Hypothalamus (tissue), 51 donors: Measurements from ENCODE around the gene SNTA1.
"Not testable (repeated sequence)": the region's sequence is repeated elsewhere in the genome, so short reads cannot be mapped to it uniquely, and the experiment has no call there.

Source experiments
- DNase-seq, 51 donors: peaks; one replicate each; lab custom pipeline; 2025; lab: John Stamatoyannopoulos, UW

Gene SNTA1

DNA sequence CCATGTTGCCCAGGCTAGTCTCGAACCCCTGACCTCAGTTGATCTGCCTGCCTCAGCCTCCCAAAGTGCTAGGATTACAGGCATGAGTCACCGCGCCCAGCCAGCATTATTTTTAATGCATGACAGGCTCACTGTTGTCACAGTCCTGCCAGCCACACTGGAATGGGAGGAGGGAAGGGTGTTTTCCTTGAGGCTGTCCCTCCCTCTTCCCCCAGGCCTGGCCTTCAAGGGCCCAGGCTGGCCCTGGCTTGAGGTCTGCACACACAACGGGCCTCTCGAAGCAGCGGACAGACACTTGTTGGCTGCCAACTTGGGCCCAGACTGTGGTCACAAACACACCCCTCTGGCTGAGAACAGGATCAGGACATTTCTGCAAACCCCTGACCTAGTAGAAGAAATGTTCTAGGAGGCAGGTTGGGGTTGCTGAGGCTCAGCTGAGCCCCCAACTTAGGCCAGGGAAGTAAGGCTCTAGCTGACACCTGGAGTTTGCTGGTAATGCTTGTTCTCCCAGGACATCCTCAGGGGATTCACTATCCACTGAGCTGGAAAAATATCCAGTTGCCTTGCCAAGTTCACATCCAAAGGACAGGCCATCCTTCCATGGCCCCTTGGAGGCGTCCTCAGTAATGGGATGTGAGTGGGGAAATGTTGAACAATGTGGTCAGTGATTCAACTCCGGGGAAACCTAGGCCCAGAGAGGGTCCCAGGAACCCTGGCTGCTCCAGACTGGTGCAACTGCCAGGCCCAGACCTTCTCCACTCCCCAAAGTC lies 9.9 kb downstream of the SNTA1 start:
- peak in 33 of 51 donors; percentile 4 to 84 (median 51) for DNase-seq

DNA sequence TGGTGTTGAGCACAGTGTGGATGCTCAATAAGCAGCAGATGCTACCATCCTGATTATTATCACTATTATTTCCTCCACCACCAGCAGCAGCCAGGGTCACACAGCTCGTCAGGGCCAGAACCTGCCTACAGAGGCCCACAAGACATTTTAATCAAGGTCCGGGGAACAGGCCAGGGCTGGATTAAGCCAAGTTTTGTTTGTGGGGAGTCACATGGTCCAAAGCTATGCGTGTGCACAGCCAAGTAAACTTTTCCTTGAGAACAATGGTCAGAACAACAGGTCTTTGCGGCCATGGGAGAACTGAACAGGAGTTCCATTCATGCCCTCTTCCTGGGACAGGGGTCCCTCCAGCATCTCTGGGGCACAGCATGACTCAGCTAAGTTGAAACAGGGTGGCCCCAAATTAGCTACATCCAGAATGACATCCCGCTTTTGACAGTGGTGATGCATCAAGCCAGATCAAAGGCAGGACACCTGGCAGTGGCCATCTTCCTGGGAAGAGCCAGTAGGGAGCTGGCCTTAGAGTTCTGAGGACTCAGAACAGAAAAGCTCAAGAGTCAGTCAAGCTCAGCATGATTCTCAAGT lies 11.7 kb downstream of the SNTA1 start:
- peak in 25 of 51 donors; percentile 8 to 71 (median 42) for DNase-seq

DNA sequence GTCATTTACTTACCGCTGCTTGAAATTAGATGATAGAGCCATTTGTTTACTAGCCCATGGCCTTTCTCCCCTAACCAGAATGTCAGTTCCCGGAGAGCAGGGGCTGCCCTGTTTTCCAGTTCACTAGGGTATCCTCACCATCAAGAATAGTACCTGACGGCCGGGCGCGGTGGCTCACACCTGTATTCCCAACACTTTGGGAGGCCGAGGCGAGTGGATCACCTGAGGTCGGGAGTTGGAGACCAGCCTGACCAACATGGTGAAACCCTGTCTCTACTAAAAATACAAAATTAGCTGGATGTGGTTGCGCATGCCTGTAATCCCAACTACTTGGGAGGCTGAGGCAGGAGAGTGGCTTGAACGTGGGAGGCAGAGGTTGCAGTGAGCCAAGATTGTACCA lies 19.7 kb downstream of the SNTA1 start:
- DNase-seq = not testable (repeated sequence)

DNA sequence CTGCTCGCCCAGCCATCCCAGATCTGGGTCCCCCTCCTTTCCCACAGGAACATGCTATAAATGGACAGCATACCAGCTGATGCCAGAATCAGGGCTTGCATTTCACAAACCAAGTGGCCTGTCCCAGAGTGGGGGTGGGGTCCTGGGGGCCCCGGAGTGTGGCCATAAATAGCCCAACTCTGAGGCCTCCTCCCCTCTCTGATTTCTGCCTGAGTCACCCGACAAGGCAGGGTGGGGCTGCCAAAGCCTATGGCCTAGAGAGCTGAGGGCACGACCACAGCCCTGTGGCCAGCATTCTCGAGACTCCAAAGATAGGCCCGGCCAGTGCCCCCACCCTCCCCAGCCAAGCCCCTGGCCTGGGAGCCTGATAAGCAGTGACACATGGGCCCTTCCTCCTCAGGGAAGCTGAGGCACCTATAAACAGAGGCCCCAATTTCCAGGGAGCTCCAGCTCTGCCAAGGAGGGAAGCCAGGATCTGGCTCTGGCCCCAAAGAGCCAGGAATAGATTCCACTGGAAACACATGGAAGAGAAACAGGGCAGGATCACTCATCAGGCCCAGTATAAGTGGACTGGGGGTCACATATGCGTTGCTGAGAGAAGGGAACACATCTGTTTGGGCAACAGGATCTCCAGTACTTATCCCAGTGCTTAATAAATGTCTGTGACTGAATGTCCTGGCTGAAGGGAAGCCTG lies 20.3 kb downstream of the SNTA1 start:
- DNase-seq = peak in 1 of 51 donors; percentile 65

DNA sequence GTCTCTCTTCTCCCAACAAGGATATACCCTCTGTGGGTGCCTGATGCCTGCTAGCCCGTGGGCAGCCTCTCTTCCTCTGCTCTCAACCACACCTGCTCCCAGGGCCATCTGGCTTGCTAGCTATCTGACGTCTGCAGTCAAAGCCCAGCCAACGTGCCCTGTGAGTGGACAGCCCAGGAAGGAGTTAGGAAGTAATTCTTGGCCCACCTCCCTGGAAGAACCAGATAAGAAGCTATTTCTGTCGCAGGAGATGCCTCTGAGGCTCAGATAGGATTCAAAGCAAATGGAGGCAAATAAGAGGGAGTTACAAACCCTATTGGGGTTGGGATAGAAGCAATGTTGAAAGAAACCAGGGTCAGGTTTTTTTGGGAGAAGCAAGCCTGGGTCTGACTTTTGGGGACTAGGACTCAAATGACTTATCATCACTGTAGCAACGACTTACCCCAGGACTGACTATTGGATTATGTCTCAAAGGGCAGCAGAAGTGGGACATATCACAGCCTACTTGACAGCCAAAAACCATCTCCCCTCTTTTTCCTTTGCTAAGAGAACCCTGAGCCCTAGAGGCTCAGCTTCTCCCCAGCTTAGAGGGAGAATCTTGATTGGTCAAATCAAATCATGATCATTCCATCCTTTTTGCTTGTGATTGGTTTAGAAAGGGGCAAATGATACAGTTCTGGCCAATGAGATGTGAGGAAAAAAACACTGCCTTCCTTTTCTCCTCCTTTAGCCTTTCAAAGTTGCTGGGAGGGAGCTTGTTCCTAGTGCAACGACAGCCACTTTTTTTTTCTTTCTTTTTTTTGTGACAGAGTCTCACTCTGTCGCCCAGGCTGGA lies 24.2 kb downstream of the SNTA1 start:
- DNase-seq = no peak

DNA sequence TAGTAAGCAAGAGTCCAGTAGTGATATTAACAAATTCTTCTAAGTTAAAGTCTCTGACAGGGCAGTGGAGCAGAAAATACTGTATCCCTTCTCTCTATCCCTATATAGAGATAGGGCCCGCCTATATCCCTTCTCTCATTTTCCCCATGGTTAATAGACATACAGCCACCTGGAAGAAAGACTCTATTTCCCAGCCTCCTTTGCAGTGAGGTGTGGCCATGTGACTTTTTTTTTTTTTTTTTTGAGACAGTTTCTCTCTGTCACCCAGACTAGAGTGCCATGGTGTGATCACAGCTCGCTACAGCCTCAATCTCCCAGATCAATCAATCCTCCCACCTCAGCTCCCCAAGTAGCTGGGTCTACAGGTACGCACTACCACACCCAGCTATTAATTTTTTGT lies 25.5 kb downstream of the SNTA1 start:
- no peak for DNase-seq

DNA sequence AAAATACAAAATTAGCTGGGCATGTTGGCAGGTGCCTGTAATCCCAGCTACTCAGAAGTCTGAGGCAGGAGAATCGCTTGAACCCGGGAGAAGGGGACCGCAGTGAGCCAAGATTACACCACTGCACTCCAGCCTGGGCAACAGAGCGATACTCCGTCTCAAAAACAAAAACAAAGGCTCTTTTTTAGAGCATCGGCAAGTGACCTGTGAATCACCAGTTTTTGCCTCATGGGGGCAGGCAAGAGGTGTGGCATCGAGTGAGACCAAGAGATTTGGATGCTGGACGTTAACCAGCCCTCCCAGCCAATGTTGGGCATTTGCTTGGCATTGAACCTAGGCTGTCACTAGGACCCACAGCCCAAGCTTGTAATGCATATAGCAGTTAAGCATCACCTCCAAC lies 27.6 kb downstream of the SNTA1 start:
- DNase-seq = peak in 29 of 51 donors; percentile 4 to 62 (median 30)

DNA sequence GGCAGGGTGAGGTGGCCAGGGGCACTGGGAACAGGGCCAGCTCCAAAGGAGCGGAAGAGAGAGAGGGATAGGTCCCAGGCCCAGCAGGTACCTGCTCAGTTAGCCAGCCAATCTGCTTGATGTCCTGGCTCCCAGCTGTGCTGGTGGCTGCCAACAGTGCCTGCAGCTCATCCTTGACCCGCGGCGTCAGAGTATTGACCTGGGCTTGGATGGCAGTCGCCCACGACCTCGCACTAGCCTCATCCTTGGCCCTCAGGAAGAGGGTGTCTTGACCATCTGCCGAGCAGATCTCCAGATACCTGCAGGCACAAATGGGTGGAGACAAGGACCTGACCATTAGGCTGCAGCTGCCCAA lies 31.1 kb downstream of the SNTA1 start:
- DNase-seq = no peak

DNA sequence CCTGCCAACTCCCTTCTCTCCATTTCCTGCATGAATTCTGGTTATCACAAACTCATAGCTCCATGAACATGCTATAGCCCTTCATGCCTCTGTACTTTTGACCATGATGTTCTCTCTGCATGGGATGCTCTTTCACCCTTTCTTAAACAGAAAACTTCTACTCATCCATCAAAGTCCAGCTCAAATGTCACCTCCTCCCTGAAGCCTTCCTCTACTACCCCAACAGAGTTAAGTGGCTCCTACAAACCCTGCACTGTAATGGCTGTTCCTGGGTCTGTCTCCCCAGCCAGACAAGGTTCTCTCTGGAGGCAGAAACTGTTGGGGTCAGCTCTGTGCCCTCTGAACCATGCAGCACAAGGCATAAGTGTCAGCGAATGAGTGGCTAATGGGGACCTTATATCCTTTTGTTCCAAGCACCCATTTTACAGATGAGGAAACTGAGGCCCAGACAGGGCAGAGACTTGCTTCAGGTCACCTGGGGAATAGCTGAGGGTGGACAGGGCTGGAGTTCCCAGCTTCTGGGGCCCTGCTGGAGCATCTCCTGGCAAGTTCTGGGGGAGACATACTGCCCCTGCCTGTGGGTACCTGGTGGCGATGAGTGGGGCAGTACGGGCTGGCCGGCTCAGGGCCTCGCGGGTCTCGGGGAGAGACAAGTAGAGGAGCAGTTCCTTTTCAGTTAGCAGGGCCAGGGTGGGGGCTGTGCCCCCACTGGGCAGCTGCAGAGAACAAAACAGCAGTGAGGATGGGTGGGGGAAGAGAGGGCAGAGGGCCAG lies 31.7 kb downstream of the SNTA1 start:
- DNase-seq = no peak

DNA sequence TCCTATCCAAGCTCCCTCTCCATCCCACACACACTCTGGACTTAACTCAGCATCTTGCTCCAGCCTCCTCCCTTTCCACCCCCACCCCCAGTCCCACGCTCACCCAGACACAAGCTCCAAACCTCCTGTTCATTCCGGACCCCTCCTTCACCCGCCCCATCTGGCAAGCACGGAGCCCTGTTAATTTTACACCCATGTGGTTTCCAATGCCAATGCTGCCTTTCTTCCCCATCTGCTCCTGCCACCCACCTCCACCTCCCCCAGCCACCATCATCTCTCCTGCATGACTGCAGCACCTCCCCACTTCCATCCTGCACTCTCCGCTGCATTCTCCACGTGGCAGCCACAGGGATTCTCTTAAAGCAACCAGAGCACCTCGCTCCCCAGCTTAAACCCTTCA lies 32.3 kb downstream of the SNTA1 start:
- peak in 6 of 51 donors; percentile 4 to 49 (median 18) for DNase-seq

DNA sequence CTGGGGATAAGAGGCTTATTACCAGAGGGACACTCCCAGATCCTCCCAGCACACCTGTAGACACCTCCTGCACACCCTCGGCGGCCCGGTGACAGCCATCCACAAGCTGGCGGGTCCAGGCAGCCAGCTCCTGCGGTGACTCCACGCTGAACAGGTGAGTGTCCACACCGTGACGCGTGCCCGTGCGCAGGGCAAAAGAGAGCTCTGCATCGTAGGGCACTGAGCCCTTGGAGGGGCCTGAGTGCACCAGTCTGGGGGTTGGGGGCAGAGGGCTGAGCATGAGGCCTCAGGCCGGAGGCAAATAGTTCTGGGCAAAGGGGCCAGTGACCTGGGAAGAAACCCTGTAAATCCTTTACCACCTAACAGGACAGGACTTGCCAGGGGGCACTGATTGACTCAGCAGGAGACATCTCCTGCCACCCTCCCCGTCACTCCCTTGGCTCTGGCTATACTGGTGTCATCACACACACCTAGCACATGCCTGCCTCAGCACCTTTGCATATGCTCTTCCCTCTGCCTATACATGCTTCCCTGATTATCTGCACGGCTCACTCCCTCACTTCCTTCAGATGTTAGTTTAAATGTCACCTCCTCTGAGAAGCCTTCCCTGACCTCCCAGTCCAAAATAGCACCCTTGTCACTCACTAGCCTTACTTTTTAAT lies 33.4 kb downstream of the SNTA1 start:
- DNase-seq = no peak

DNA sequence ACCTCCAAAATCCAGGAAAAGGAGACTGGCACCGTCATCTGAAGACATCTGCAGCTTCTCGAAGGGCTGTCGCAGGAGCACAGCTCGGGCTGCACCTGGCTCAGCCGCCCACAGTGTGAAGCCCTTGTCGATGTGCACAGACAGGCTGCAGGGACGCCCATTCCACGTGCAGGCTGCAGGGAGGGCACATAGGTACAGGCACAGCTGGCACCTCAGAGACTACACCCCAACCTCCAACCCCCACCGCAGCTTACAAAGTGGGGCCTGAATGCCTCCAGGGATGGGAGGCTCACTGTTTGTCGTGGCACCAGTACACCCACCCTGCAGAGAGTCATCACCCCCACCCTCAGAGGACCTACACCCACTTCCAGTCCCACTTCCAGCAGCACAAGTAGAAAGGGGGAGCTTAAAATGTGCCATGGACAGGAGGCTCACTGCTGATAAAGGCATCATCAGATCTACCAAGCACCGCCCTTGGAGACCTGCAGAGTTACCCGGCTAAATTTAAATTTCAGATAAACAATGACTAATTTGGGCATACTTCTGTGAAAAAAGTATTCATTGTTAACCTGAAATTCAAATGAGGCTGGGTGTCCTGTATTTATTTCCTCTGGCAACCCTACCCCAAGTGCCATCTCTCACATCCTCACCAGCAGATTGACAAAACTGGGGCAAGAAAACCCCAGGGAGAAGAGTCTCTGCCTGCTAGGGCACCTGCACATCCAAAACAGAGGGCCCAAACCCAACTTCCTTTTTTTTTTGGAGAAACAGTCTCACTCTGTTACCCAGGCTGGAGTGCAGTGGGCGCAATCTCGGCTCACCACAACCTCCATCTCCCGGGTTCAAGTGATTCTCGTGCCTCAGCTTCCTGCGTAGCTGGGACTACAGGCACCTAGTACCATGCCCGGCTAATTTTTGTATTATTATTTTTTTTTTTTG lies 34.6 kb downstream of the SNTA1 start:
- DNase-seq = peak in 4 of 51 donors; percentile 6 to 55 (median 16)

DNA sequence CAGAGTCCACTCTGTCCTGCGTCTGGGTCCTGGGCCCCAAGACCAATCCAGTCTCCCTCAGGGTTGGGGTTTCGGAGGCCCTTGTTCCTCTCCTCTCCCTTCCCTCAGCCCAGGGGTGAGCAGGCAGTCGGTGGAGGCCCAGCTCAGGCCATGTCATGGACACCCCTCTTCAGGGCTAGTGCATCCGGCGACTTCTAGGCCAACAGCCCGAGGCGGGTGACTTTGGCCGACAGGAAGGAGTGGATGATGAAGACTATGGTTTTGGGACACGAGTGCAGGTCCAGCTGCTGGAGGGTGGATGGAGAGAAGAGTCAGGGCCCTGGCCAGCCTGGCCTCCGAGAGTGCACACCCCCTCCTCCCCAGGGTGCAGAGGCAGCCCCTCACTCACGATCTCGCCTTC lies 35.2 kb downstream of the SNTA1 start:
- no peak for DNase-seq

DNA sequence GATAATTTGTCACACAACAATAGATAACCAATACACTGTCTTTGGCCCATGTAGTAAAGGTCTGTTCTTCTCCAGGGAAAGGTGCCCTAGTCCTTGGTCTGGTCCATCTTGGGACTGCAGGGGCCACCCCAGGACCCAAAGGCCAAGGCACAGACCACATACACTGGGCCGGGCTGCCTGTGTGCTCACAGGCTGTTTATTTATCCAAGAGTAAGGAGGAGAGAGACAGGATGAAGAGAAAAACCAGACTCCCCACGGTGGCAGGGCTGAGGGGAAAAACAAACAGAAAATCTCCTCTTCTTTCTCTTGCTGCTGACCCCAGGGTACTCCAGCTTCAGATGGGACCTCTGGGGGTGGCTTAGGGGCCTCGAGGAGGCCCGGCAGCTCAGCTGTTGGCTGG lies 35.8 kb downstream of the SNTA1 start:
- DNase-seq = no peak

DNA sequence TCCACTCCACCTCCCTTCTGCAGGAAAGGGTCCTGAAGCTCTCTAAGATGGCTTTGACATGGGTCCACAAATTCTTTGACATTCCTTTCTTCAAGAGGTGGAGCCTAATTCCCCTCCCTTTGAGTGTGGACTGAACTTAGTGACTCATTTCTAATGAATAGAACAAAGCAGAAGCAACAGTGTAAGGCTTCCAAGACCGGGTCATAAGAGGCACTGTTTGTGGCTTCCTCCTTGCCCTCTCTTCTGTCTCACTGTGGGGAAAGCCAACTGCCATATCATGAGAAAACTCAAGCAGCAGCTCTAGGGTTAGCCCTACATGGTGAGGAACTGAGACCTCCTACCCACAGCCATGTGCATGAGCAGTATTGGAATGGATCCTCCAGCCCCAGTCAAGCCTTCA lies 36.3 kb downstream of the SNTA1 start:
- DNase-seq = no peak

DNA sequence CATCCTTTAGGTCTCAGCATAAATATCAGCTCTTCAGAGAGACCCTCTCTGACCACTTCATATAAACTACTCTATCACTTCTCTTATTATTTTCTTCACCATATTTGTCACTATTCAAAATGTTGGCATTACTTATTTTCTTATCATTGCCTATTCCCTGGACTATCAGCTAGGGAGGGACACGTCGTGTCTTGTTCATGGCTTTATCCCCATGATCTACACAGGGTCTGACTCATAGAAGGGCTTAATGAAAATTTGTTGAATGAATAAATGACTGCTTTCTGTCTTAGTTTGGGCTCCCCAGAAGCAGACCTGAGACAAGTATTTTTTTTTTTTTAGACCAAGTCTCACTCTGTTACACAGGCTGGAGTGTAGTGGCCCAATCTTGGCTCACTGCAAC lies 39.3 kb downstream of the SNTA1 start:
- DNase-seq = no peak

DNA sequence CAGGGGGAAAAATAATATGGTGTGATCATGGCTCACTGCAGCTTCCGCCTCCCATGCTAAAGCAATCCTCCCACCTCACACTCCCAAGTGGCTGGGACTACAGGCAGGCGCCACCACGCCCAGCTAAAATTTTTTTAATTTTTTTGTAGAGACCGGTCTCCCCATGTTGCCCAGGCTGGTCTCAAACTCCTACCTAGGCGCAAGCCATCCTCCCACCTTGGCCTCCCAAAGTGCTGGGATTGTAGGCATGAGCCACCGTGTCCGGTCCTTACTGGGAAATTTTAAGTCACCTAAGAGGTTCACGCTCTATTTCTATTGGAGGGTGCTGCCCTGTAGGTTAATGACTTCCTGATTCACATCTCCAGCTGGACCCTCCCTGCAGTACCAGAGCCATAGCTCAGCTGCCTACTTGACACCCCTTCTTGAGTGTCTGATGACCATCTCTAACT lies 41.6 kb downstream of the SNTA1 start:
- no peak for DNase-seq

DNA sequence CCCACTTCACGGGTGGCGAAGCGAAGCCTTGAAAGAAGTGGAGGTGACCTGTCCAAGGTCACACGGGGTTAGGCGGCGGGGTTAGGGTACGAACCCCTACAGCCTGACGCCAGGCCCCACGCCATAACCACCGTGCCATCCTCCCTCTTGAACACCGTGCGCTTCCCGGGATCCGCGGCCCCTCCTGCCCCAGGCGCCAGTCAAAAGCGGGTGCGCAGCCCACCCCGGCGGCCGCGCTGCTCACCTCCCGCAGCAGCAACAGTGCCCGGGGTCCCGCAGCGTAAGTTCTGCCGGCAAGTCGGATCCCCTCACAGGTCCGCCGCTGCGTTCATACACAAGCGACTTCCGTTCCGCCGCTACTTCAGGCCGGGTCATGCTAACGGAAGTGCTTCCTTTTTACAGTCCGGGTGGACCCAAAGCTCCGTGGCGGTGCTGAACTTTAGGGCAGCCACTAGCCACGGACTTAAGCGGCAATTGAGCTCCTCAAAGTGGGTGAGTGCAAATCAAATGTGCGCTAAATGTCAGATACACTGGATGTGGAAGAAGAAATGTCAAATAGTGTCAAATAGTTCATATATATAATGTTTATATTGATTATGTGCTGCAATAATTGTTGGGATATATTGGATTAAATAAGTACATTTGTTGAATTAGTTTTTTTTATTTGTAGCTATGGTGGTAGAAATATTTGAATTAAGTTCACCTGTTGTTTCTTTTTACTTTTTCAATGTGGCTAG lies 42.2 kb downstream of the SNTA1 start, which contains the start of gene CDK5RAP1:
CDK5RAP1 (minus strand) TSS at position 336 of the 737 bp plus-strand sequence. CDS start 4,455 bp downstream, outside the sequence.
- peak in 50 of 51 donors; percentile 19 to 88 (median 70) for DNase-seq
